ES-I3 (cell line): ENCODE measurements around the gene TACO1.

Experiments used
- H3K36me3 ChIP-seq: 2 replicates; pipeline ENCODE4 v1.6.1; 2013; ENCODE audit warnings: mild to moderate bottlenecking, low read length, control low read depth, moderate library complexity; ENCODE audit not compliant: insufficient read depth
- H3K4me1 ChIP-seq: 2 replicates; pipeline ENCODE4 v1.6.1; 2013; ENCODE audit warnings: mild to moderate bottlenecking, control low read depth, low read length; ENCODE audit not compliant: insufficient read depth
- H3K9ac ChIP-seq: 2 replicates; pipeline ENCODE4 v1.6.1; 2013; ENCODE audit warnings: low read depth, mild to moderate bottlenecking, low read length, moderate library complexity
- H3K9me3 ChIP-seq: 2 replicates; pipeline ENCODE4 v1.6.1; 2013; ENCODE audit warnings: mild to moderate bottlenecking, low read length, moderate library complexity; ENCODE audit not compliant: control insufficient read depth, insufficient read depth

TACO1 gene

DNA sequence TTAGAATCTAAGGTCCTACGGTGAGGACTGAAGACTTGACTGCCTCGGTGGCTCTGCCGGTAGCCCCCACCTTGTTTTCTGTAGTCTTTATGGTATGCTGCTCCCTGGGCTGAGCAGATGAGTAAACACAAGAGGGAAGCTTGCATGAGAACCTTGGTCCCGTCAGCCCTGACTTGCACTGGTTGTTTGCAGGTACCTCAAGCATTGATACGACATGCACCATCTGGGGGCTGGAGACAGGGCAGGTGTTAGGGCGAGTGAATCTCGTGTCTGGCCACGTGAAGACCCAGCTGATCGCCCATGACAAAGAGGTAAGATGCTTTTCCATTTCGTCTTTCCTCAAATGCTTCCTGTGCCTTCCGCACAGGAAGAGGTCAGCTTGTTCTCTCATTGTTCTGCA lies 21.1 kb upstream of the TACO1 start:
- H3K36me3 ChIP-seq, result peaks cover 29% of the 10 kb centered on the region
- H3K9ac ChIP-seq, result no peak overlapping the region
- H3K4me1 ChIP-seq, result peaks cover 4% of the 10 kb centered on the region; the same call in 1 of the 2 replicates
- H3K9me3 ChIP-seq, result no peaks in the 10 kb centered on the region

GRCh38 chr17:63587770-63588169 lies 12.9 kb upstream of the TACO1 start:
- no peaks in the 10 kb centered on the region for H3K4me1 ChIP-seq
- H3K36me3 ChIP-seq, result peaks cover 45% of the 10 kb centered on the region
- no peaks in the 10 kb centered on the region for H3K9me3 ChIP-seq
- H3K9ac ChIP-seq, result no peak overlapping the region

- H3K4me1 ChIP-seq, result no peaks in the 10 kb centered on the region
- H3K9ac ChIP-seq, result no peak overlapping the region
- H3K36me3 ChIP-seq, result peaks cover 35% of the 10 kb centered on the region
- no peaks in the 10 kb centered on the region for H3K9me3 ChIP-seq
Observed at GRCh38 chr17:63588797-63589196, 11.9 kb upstream of the TACO1 start.

- peaks cover 33% of the 10 kb centered on the region for H3K36me3 ChIP-seq
- H3K9me3 ChIP-seq, result no peaks in the 10 kb centered on the region
- no peak overlapping the region for H3K9ac ChIP-seq
- H3K4me1 ChIP-seq, result no peaks in the 10 kb centered on the region
Observed at GRCh38 chr17:63589646-63590045, 11.0 kb upstream of the TACO1 start.

GRCh38 chr17:63592797-63593196 lies 7.9 kb upstream of the TACO1 start:
- Histone ChIP-seq H3K36me3 (peaks cover 33% of the 10 kb centered on the region), H3K9me3 (no peaks in the 10 kb centered on the region), H3K4me1 (no peaks in the 10 kb centered on the region), H3K9ac (no peak overlapping the region)

DNA sequence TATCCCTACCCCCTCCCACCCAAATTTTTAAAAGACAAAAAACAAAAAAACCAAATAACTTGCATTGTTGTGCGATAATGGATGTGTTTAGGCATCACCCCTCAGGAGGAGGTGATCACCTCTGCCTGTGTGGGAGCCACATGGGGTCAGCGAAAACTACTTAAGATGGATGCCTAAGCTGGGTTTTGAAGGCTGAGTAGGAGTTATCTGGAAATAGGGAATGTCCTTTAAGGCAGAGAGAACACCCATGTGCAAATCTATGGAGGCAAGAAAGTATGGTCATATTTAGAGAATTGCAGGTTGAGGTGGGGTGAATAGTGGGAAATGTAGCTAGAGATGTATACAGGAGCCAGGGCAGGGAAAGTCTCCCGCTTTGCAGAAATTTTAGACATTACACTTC lies 5.6 kb upstream of the TACO1 start:
- Histone ChIP-seq H3K36me3 (peaks cover 15% of the 10 kb centered on the region; the same call in 1 of the 2 replicates), H3K9me3 (no peaks in the 10 kb centered on the region), H3K4me1 (no peaks in the 10 kb centered on the region), H3K9ac (no peak overlapping the region)

DNA sequence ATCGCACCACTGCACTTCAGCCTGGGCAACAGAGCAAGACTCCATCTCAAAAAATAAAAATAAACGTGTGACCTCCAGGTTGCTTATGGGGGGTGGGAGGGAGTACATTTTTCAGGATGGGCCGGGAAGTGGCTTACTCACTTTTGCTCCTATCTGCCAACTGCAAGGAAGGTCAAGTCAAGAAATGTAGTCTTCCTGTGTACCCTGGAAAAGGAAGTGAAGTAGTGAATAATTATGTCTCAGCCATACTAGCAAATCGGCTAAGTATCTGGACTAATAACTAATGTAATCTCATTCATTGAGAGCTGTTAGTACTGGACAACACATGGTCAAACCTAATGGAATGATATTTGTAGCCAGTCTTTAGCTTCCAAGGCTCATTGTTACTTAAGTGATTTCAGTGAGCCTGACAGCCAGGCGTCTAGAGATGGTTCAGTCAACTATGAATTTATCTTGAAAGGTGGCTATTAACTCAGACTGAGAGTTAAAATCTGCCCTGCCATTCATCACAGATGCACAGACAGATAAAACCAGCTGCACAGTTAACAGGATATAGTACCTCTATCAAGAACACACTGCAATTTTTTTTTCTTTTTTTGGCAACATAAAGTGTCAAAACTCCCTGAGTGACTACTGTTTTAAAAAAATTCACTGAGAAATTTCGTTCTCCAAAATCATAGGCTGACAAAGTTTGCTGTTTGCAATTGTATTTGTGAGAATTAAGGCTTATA lies 3.7 kb upstream of the TACO1 start:
- Histone ChIP-seq H3K4me1 (peaks cover 4% of the 10 kb centered on the region), H3K36me3 (no peaks in the 10 kb centered on the region), H3K9ac (no peak overlapping the region), H3K9me3 (no peaks in the 10 kb centered on the region)

DNA sequence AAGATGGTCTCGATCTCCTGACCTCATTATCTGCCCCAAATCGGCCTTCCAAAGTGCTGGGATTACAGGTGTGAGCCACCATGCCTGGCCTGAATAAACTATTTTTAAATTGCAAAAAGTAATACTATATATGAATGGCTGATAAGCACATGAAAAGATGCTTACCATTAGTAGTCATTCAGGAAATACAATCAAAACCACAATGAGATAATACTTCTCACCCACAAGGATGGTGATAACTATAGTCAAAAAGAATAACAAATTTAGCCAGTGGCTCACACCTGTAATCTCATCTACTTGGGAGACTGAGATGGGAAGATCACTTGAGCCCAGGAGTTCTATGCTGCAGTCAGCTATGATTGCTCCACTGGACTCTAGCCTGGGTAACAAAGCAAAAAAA lies 2.4 kb upstream of the TACO1 start:
- Histone ChIP-seq H3K9me3 (no peaks in the 10 kb centered on the region), H3K9ac (no peak overlapping the region), H3K4me1 (peaks cover 4% of the 10 kb centered on the region), H3K36me3 (no peaks in the 10 kb centered on the region)

DNA sequence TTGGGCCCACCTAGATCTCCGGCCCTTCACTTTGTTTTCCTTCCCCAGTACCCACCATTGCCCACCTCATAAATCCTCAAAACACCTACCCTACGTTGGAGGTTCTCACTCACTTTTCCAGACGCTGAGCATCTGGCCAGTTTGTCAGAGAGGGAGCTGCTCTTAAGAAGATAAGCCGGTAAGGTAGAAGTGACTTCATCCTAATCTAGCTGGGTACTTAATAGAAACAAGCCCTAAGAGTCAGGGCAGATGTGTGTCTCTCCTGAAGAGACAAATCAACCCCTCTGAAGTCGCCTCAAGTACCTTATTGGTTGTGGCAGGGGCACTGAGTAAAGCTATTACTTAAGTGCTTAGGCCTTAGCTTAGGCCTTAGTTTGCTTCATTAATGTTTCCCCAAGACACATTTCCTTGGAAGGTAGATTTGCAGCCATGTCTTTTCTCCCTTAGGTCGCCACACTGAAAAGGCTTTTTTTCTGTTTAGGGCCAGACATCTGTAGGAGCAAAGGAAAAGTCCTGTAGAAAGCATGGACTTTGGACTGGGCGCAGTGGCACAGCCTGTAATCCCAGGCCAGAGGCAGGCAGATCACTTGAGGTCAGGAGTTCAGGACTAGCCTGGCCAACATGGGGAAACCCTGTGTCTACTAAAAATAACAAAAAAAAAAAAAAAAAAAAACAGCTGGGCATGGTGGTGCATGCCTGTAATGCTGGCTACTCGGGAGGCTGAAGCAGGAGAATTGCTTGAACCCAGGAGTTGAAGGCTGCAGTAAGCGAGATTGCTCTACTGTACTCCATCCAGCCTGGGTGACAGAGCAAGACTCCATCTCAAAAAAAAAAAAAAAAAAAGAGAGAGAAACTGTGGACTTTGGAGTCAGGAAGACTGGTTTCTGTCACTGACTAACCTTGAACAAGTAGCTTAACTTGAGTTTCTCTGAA lies 1.0 kb downstream of the TACO1 start:
- H3K36me3 ChIP-seq, result peaks cover 17% of the 10 kb centered on the region
- H3K9me3 ChIP-seq, result no peaks in the 10 kb centered on the region
- peak overlapping the region; percentile 72 for H3K9ac ChIP-seq
- peaks cover 4% of the 10 kb centered on the region for H3K4me1 ChIP-seq

- Histone ChIP-seq H3K36me3 (peaks cover 32% of the 10 kb centered on the region), H3K9ac (no peak overlapping the region), H3K9me3 (no peaks in the 10 kb centered on the region), H3K4me1 (no peaks in the 10 kb centered on the region)
Observed at GRCh38 chr17:63609816-63610573, 9.3 kb downstream of the TACO1 start.

GRCh38 chr17:63610854-63611253 lies 10.2 kb downstream of the TACO1 start:
- Histone ChIP-seq H3K9me3 (no peaks in the 10 kb centered on the region), H3K4me1 (no peaks in the 10 kb centered on the region), H3K36me3 (peaks cover 24% of the 10 kb centered on the region), H3K9ac (no peak overlapping the region)

DNA sequence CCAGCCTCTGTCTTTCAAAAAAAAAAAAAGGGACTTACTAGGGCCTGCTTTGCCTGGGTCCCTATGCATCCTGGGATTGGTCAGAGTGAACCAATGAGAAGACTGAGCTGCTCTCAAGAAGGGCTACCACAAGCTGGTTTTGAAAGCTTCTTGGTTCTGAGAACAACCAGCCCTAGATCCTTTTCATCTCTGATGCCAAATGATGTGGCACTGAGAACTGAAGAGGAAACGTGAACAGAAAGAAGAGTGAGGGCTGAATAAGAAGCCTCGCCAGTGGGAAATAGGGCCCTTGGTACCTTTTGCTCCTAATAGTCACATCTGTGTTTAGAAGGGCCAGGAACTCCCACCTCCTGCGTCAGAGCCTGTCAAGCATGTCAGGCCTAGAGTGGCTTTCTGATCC lies 10.7 kb downstream of the TACO1 start:
- H3K9ac ChIP-seq, result no peak overlapping the region

DNA sequence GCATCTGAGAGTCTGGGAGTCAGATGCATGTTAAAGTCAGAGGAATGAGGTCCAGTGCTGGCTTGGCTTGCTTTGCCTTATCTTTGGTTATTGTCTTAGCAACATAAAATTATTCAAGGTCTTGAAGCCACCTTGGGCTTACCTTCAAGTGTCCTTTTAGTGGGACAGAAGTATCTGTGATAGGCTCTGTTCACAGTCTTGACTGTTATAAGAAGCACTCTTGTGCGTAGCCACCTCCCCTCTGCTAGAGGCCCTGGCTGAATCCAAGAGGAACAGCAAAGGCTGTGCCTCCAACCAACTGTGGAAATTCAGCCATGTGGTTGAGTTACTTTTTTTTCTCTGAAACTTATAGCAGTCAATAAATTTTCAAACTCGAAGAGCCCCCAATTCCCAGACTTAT lies 13.0 kb downstream of the TACO1 start:
- Histone ChIP-seq H3K9me3 (no peaks in the 10 kb centered on the region), H3K9ac (no peak overlapping the region), H3K36me3 (peaks cover 3% of the 10 kb centered on the region; the same call in 1 of the 2 replicates), H3K4me1 (no peaks in the 10 kb centered on the region)

More for the DNA sequence above, 10.7 kb downstream of the TACO1 start:
- Histone ChIP-seq H3K4me1 (no peaks in the 10 kb centered on the region), H3K9me3 (no peaks in the 10 kb centered on the region), H3K36me3 (peaks cover 19% of the 10 kb centered on the region)

DNA sequence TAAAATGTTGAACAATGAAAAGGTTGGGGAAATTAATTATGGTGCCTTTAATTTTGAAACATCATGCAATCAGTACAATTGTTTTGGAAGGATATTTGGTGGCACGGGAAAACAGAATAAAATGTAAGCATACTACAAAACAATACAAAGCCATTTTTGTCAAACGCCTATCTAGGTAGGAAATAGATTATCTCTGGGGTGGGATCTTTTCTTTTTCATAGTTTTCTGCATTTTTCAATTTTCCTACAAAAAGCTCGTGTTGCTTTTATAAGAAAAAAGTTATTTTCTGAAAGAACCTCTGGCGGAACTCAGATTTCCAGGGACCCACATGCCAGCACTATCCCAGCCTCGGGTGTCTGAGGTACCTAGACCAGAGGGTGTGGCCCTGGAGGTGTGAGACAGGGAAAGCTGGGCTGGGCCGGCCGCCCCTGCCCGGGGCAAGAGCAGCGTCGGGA lies 20.6 kb downstream of the TACO1 start:
- H3K9me3 ChIP-seq, result no peaks in the 10 kb centered on the region
- peaks cover 8% of the 10 kb centered on the region for H3K4me1 ChIP-seq
- peak overlapping the region; percentile 81 for H3K9ac ChIP-seq
- H3K36me3 ChIP-seq, result no peaks in the 10 kb centered on the region
